HL-60/S4 treated with retinoic acid at 250 ng/mL for 4 days and 3 days (cell line): ENCODE measurements around the gene CD63.

ENCODE experiments used
- in situ Hi-C: fragments of 300-500 bp; cut with MboI; formaldehyde crosslinking; loops from 2 replicates; pipeline ENCODE4 v1.7.0; 2022; ENCODE audit warnings: low sequenced_read_pairs

The CD63 gene

GRCh38 chr12:55741931-55742680 lies 13.3 kb upstream of the CD63 start:
- in situ Hi-C loops = no loop called here

- in situ Hi-C loops = loop anchor here (10.0 kb wide), 1 partner anchor 296 kb away; no protein-coding TSS in a partner anchor
Measured at GRCh38 chr12:55739025-55739378, 10.2 kb upstream of the CD63 start.

DNA sequence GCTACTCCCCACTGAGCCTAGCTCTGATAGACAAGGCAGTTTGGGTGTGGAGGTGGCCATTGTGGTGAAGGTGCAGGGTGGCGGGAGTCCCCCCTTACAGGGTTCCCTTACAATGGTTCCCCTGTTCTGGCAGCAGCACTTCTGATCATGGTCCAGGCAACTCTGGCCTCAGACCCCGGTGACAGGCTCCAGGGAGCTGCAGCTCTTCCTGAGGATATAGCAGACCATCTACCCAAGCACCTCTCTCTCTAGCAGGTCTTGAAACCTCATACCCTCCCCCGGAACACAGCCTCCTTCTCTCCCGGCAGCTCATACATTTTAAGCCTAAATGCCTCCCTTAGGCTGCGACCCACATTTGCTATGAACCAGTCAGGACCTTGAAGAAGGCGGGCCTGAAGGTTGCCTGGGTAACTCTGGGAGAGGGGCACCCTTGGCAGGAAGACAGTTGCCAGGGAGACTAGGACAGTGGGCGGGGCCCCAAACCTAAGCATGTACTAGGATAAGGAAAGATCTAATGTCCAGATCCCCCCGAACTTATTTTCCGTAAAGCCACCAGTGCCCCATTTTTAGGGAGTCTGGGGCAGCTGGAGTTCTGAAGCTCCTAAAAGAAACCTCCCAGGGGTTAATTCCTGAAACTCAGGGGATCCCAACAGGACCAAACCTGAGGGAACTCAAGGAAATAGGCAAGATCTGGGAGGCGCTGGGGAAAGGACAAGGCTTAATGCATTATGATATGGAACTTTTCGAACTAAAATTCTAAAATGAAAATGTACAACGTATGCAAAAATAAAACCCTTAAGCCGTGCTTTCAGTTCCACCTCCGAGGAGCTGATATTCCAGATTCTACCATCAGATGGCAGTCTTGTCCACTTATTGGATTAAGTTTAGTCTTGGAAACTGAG lies 9.6 kb upstream of the CD63 start:
- in situ Hi-C loops = loop anchor here (10.0 kb wide), 1 partner anchor 296 kb away; no protein-coding TSS in a partner anchor

- in situ Hi-C loops = loop anchor here (10.0 kb wide), 1 partner anchor 297 kb away; no protein-coding TSS in a partner anchor
Measured at GRCh38 chr12:55737581-55738122, 8.8 kb upstream of the CD63 start.

DNA sequence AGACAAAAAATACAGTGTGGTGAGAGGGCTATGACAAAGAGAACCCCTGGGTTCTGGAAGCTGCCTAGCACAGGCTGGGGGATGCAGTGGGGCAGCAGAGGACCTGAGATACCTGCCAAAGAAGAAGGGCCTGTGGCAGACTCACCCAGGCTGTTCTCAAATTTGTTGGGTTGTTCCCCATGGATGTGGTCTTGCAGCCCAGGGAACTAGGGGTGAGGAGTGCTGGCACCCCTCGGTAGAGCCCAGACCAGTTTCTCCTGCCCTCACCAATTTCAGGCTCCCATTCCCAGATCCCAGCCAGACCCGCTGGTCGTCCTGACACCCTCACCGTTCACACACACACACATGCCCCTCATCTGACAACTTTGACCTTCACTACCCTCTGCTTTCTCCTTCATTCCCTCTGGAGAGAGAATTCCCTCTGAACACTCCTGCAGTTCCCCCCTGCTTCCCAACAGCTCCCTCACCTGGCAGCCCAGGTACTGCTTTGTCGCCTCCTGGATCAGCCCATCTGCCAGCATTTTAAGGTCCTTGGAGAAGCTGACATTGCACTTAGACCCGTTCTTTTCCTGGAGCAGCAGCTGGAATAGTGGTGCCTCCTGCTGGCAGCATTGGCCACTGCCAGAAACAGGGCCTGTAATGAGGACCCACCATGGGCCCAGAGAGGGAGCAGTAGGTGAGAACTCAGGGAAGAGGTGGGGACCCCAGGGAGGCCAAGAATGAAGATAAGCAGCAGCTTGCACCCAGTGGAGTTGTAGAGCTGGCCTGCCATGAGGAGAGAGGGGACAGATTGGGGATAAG lies 8.2 kb upstream of the CD63 start:
- in situ Hi-C loops = loop anchor here (10.0 kb wide), 1 partner anchor 298 kb away; no protein-coding TSS in a partner anchor

DNA sequence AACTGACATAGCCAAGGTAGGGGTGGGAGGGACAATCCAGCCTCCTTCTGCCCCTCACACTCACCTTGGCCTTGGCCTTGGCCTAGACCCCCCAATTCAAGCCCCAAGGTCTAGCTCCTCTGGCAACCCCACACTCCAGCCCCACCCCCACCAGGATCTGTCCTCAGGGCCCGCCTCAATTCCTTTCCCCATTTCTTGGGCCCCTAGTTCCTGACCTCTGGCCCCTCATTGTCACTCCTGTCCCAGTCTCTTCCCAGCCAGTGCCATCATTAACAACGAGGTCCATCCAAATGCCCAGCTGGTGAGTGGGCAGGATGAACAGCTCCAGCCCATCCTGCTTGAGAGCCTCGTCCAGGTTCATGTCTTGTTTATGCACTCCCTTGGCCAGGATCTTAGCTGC lies 7.3 kb upstream of the CD63 start:
- in situ Hi-C loops = loop anchor here (10.0 kb wide), 1 partner anchor 299 kb away; no protein-coding TSS in a partner anchor

GRCh38 chr12:55734595-55734994 lies 5.8 kb upstream of the CD63 start:
- in situ Hi-C loops = loop anchor here (10.0 kb wide), 1 partner anchor 300 kb away; no protein-coding TSS in a partner anchor

- in situ Hi-C loops = loop anchor here (10.0 kb wide), 1 partner anchor 301 kb away; no protein-coding TSS in a partner anchor
Measured at GRCh38 chr12:55733858-55734257, 5.0 kb upstream of the CD63 start.

DNA sequence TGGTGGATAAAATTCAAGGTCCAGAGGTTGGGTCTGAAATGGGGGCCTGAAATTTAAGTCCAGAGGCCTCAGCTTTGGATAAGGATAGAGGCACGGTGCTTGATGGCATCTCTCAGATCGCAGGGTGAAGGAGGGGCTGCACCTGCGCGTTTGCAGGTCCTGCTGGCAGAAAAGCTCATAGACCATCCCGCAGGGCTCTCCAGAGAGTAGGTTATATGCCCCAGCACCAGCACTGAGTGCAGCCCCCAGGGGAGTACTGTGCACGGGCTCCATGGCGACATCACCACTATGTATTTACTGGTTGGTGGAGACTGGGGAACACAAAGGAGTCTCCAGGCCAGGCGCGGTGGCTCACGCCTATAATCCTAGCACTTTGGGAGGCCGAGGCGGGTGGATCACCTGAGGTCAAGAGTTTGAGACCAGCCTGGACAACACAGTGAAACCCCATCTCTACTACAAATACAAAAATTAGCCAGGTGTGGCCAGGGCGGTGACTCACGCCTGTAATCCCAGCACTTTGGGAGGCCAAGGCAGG lies 4.3 kb upstream of the CD63 start:
- in situ Hi-C loops = loop anchor here (10.0 kb wide), 1 partner anchor 302 kb away; no protein-coding TSS in a partner anchor

GRCh38 chr12:55732288-55732687 lies 3.5 kb upstream of the CD63 start:
- in situ Hi-C loops = loop anchor here (10.0 kb wide), 1 partner anchor 303 kb away; no protein-coding TSS in a partner anchor

DNA sequence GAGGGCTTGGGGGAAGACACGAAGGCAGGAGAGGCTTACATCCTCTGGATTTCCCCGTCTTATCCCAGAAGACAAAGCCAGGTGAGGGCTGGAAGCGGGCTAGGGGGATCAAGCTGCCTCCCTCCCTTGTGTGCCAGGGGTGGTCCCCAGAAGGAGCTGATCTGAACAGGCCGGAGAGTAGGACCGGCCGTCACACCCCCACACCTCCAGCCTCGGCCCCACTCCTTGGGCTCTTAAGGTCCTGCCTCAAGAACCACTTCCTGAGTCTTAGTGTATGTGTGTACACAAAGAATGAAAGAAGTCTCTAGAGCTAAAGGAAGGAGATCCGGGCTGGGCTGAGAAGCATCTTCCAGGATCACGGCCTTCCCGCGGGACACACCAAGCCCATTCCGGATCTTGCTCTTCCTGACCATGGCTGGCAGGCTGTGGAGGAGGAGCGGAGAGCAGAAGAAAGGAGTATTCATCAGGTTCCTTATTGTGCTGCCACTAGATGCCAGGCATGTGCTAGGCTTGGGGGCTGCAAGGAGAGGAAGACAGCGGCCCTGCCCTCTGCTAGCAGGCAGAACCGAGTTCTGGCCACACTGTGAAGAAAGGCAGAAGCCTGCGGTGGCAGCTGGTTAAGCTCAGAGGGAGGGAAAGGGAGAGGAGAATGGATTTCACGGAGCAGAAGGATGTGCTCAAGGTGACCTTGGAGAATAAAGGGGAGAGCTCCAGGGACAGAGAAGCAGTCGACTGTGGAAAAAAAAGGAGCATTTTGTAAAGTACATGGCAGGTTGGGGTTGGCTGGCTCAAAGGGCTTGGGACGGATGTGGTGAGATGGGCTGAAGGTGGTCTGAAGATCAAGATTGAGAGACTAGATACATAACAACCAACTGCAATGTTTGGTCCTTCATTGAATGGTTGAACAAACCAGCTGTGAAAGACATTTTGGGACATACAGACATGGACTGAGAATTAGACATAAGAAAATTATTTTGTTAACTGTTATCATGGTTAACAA lies 1.3 kb upstream of the CD63 start:
- in situ Hi-C loops = loop anchor here (10.0 kb wide), 1 partner anchor 305 kb away; no protein-coding TSS in a partner anchor

DNA sequence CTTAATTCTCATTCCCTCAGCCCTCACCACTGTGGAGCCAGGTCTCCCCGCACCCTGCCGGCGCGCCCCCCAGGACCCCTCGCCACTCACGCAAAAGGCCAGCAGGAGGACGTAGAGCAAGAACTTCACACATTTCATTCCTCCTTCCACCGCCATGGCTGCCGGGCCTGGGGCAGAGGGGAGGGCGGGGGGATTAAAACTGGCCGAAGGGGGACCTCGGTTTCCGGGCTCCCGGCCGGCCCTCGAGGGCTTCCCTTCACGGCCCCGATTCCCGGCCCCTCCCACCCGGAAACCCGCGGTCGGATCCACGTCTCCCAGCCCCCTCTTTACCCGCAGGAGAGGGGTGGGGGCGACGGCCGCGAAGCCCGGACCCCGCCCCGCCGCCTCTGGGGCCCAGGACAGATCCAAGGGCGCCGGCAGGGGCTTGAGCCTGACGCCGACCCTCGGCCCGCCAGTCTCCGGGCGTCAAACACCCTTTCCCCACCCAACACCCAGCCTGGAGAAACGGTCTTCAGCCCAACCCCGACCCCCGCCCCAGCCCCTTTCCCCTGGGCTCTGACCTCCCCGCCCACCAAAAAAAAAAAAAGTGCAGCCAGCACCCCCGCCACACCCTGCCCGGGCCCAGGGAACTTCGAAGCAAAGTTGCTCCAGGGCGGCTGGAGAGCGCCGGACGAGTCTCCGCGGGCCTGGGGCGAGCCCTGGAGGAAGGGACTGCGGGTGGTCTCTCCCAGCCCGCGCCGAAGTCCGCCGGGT lies 447 bp downstream of the CD63 start:
- in situ Hi-C loops = no loop called here

DNA sequence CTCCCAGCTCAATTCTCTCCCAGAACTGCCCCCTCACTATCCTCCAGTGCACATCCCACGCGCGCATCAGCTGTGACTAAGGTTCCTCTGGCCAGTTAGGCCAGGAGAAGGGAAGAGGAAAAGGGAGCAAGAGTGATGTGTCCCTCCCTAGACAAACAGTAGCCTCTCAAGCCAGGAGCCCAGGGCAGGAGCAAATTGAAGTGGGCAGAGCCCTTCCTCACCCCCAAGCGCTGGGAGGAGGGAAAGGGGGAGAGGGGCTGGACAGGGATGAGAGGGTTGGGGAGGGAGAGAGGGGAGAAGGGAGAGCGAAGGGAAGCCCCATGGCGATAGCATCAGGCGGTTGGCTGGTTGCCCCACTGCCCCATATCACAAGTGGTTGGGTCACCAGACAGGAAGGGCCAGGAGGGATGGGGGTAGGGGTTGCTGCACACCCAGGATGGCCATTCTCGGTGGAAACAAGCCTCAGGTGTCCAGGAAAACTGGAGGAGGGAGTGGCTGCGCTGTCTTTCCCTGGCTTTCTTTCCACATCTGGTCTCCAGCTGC lies 1.1 kb downstream of the CD63 start:
- in situ Hi-C loops = no loop called here

- in situ Hi-C loops = no loop called here
Measured at GRCh38 chr12:55726971-55727370, 1.8 kb downstream of the CD63 start.

DNA sequence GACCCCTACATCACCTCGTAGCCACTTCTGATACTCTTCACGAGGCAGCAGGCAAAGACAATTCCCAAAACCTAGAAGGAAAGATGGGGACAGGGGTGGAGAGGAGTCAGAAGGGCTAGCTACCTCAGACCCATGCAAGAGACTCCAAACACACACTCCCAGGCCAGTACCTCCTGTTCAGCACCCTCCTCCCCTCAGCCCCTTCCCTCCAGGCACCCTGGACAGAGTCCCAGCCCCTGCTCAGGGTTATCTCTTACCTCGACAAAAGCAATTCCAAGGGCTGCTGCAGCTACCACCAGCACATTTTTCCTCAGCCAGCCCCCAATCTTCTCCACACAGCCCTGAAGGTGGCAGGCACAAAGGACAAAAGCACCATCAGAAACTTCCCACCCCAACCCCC lies 3.3 kb downstream of the CD63 start:
- in situ Hi-C loops = no loop called here

DNA sequence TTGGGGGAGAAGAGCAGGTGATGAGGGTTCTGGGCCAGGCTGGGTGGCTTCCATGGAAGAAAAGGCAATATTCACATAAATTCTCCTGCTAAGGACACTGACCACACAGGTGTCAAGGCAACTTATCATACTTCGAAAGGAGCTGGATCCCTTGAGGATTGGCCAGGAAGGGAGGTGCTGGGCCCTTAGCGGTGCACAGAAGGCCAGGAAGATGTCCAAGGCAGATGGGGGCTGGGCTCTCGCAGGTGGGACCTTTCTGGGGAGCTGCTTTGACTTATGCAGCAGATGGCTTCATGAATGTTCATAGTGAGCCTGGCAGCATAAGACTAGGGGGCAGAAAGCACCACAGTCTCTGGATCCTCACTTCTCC lies 3.9 kb downstream of the CD63 start:
- in situ Hi-C loops = no loop called here

GRCh38 chr12:55724226-55724939 lies 4.4 kb downstream of the CD63 start:
- in situ Hi-C loops = no loop called here
